Tibial nerve (tissue), 4 donors: ENCODE measurements around the gene CREB3L1. TPM values are rescaled to one million over a fixed set of nuclear protein-coding genes. Genes with fewer than 3 reads are reported as not detected.
A peak's percentile ranks its signal among the peaks of the same experiment; 100 is the strongest.

ENCODE experiments used
- DNase-seq, 2 donors: peaks; one replicate each; pipeline ENCODE4 v3.0.0-alpha.2; 2019; ENCODE audit warnings: low spot score in 2 of 2
- H3K27ac ChIP-seq, 4 donors: fragments of 200-600 bp; sonication (generic) in 3 of 4; one replicate each; pipeline ENCODE4 v1.5.1; 2017 to 2019; ENCODE audit warnings: mild to moderate bottlenecking in 1 of 4
- H3K27me3 ChIP-seq, 2 donors: fragments of 200-600 bp; sonication (generic) in 1 of 2; one replicate each; pipeline versions ENCODE4 v1.5.1 to v1.6.0; 2017 to 2019
- H3K36me3 ChIP-seq, 3 donors: fragments of 200-600 bp; sonication (generic); one replicate each; pipeline ENCODE4 v1.5.1; 2018 to 2019
- H3K4me1 ChIP-seq, 4 donors: fragments of 200-600 bp; sonication (generic) in 3 of 4; one replicate each; pipeline ENCODE4 v1.5.1; 2017 to 2019
- H3K4me3 ChIP-seq, 4 donors: fragments of 200-600 bp; sonication (generic) in 3 of 4; one replicate each; pipeline ENCODE4 v1.5.1; 2017 to 2019; ENCODE audit warnings: mild to moderate bottlenecking in 1 of 4, moderate library complexity in 1 of 4
- H3K9me3 ChIP-seq, 4 donors: fragments of 200-600 bp; sonication (generic) in 3 of 4; one replicate each; pipeline ENCODE4 v1.5.1; 2017 to 2019
- EP300 ChIP-seq, 2 donors: sonication (generic); formaldehyde crosslinking; IDR thresholded peaks; one replicate each; pipeline ENCODE4 v1.6.1; 2017; ENCODE audit warnings: antibody characterized with exemption in 2 of 2, mild to moderate bottlenecking in 1 of 2
- POLR2A ChIP-seq, 2 donors: fragments of 450-650 bp; IDR thresholded peaks; one replicate each; pipeline ENCODE4 v1.6.1; 2017; ENCODE audit warnings: antibody characterized with exemption in 2 of 2, mild to moderate bottlenecking in 2 of 2, moderate library complexity in 2 of 2
- WGBS, 2 donors: methylation state at CpG; one replicate each; pipeline ENCODE4 v1.1.5; 2018; 5-methylcytosine and 5-hydroxymethylcytosine counted together
- total RNA-seq, 4 donors: library from RNA; depleted of rRNA; stranded (reverse); fragments of >200 nt; gene quantifications; one replicate each; pipeline ENCODE4 v1.1.0, GENCODE V29; 2016
- TF ChIP-seq, protein P1 (sequence below), 5 experiments: fragments of 200-600 bp in 3 of 5; fragments of 450-650 bp in 2 of 5; sonication (generic) in 3 of 5; IDR thresholded peaks; one replicate each; pipeline ENCODE4 v1.5.1; 2016 to 2019; ENCODE audit warnings: antibody characterized with exemption in 5 of 5, mild to moderate bottlenecking in 3 of 5, moderate library complexity in 2 of 5

Gene CREB3L1
- total RNA-seq, 4 donors from 2014 or later, result 2.0 to 6.9 (median 3.4) TPM

DNA sequence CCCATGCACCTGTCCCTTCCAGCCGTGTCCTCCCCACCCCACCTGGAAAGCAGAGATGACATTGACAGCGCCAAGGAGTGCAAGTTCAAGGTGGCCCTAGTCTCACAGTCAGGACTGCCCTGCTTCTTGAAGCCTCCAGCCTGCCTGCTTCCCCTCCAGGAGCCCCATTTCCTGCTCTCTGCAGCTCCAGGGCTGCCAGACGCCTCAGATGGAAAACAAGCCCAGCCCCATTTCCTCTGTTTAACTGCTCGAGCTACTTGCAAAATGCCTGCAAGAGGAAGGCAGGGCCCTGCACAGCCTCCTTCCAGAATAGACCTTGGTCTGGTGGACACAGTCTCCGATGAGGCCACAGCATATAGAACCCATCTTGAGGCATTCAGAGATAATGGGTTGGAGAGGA is 64.8 kb downstream of the CREB3L1 start:
- 41 to 43% methylated on average over 4 to 5 of the region's 5 CpGs for WGBS, 2 donors
- Histone ChIP-seq H3K4me1 (peaks cover 0 to 25% (median 0%) of the 10 kb centered on the region in 4 donors), H3K9me3 (no peaks in the 10 kb centered on the region), H3K27me3 (peaks cover 0 to 6% of the 10 kb centered on the region in 2 donors), H3K36me3 (no peaks in the 10 kb centered on the region), H3K4me3 (no peak overlapping the region), H3K27ac (no peak overlapping the region)
- no peak for DNase-seq
- TF ChIP-seq POLR2A (IDR thresholded peaks at IDR 0.05) (no peak), EP300 (IDR thresholded peaks at IDR 0.05) (no peak)
- TF ChIP-seq, protein P1, sequence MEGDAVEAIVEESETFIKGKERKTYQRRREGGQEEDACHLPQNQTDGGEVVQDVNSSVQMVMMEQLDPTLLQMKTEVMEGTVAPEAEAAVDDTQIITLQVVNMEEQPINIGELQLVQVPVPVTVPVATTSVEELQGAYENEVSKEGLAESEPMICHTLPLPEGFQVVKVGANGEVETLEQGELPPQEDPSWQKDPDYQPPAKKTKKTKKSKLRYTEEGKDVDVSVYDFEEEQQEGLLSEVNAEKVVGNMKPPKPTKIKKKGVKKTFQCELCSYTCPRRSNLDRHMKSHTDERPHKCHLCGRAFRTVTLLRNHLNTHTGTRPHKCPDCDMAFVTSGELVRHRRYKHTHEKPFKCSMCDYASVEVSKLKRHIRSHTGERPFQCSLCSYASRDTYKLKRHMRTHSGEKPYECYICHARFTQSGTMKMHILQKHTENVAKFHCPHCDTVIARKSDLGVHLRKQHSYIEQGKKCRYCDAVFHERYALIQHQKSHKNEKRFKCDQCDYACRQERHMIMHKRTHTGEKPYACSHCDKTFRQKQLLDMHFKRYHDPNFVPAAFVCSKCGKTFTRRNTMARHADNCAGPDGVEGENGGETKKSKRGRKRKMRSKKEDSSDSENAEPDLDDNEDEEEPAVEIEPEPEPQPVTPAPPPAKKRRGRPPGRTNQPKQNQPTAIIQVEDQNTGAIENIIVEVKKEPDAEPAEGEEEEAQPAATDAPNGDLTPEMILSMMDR (IDR thresholded peaks at IDR 0.05), result no peak

DNA sequence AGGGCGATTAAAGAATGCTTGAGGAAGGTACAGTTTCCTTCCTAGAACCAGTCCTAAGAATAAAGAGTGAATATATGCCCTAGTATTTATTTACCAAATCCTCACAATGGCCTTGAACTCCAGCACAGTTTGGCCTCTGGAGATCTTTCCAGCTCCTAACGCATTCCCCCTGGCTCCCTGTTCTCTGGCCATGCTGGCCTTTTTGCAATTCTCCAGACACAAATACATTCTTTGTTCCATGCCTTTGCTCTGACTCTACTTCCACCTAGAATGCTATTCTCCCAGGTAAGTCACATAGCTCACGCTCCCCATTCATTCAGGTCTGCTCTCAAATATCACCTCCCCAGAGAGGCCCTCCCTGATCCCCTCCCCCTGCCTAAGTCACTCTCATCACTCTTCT is 66.1 kb downstream of the CREB3L1 start:
- Histone ChIP-seq H3K27me3 (no peaks in the 10 kb centered on the region), H3K36me3 (no peaks in the 10 kb centered on the region), H3K9me3 (no peaks in the 10 kb centered on the region), H3K4me1 (peaks cover 0 to 33% (median 7%) of the 10 kb centered on the region in 4 donors), H3K27ac (no peak overlapping the region), H3K4me3 (no peak overlapping the region)
- no peak for TF ChIP-seq EP300 (IDR thresholded peaks at IDR 0.05)
- no peak for TF ChIP-seq POLR2A (IDR thresholded peaks at IDR 0.05)
- TF ChIP-seq, protein P1 (IDR thresholded peaks at IDR 0.05), result no peak
- 65 to 76% methylated on average over 3 of the region's 3 CpGs for WGBS, 2 donors
- no peak for DNase-seq

DNA sequence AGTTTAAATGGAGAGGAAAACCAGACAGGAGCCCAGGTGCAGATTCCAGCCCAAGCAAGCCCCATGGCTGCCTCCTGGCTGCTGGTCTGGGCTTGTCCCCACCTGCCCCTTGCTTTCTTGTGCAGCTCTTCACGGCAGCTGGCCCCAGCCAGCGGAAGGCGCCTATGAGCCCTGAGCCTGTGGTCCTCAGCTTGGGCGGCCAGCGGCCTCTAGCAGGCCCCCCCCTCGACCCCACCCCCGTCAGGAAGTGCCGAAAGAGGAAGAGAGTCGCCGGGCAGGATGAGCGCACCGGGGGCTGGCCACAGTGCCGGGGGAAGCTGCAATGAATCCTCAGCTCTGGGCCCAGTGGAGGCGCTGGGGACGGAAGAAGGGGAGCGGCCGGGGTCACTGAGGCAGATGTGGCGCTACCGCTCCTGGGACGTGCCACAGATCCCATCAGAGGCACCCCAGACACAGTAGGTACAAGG is 67.7 kb downstream of the CREB3L1 start:
- TF ChIP-seq, protein P1 (IDR thresholded peaks at IDR 0.05), result no peak
- no peak for TF ChIP-seq POLR2A (IDR thresholded peaks at IDR 0.05)
- no peak for TF ChIP-seq EP300 (IDR thresholded peaks at IDR 0.05)
- H3K27ac ChIP-seq, result peak overlapping the region in 3 of 4 donors; percentile 40 to 67 (median 65)
- 38 to 80% methylated on average over 1 to 20 of the region's 20 CpGs for WGBS, 2 donors
- no peaks in the 10 kb centered on the region for H3K27me3 ChIP-seq
- no peaks in the 10 kb centered on the region for H3K36me3 ChIP-seq
- no peak for DNase-seq
- H3K9me3 ChIP-seq, result no peaks in the 10 kb centered on the region
- peak overlapping the region; percentile 12 to 91 (median 26) for H3K4me3 ChIP-seq
- peaks cover 0 to 38% (median 17%) of the 10 kb centered on the region in 4 donors for H3K4me1 ChIP-seq

DNA sequence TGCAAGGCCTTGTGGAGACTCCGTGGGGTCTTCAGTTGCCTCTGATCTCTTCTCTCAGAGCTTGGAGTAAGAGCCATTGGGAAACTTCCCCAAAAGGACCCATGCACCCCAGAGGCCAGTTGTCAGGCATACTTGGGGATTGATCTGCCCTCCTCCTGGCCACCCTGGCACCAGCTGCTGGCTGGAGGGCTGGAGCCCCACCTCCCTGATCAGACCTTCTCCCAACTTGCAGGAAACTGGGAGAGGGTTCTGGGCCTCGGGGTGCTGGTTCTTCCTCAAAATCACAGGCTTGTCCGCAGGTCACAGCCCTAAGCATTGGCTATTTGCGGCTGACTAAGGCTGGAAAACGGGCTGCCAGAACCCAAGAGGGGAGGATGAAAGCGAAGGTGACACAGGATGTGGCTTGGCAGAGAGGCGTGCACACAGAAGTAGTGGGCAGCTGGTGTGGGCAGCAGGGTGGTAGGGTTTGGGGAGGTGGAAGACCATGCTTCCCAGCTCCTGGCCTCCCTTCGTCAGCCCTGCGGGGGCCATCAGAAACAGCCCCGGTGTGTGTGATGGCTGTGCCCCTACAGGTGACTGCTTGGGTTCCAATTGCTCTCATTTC is 68.5 kb downstream of the CREB3L1 start:
- no peak for DNase-seq
- Histone ChIP-seq H3K27ac (peak overlapping the region in 2 of 4 donors; percentile 65 to 67), H3K9me3 (no peaks in the 10 kb centered on the region), H3K27me3 (no peaks in the 10 kb centered on the region), H3K4me1 (peaks cover 0 to 46% (median 18%) of the 10 kb centered on the region in 4 donors), H3K36me3 (no peaks in the 10 kb centered on the region), H3K4me3 (peak overlapping the region; percentile 12 to 91 (median 26))
- TF ChIP-seq POLR2A (IDR thresholded peaks at IDR 0.05), result no peak
- TF ChIP-seq, protein P1 (IDR thresholded peaks at IDR 0.05), result no peak
- TF ChIP-seq EP300 (IDR thresholded peaks at IDR 0.05), result no peak
- 72 to 82% methylated on average over 8 to 10 of the region's 10 CpGs for WGBS, 2 donors

DNA sequence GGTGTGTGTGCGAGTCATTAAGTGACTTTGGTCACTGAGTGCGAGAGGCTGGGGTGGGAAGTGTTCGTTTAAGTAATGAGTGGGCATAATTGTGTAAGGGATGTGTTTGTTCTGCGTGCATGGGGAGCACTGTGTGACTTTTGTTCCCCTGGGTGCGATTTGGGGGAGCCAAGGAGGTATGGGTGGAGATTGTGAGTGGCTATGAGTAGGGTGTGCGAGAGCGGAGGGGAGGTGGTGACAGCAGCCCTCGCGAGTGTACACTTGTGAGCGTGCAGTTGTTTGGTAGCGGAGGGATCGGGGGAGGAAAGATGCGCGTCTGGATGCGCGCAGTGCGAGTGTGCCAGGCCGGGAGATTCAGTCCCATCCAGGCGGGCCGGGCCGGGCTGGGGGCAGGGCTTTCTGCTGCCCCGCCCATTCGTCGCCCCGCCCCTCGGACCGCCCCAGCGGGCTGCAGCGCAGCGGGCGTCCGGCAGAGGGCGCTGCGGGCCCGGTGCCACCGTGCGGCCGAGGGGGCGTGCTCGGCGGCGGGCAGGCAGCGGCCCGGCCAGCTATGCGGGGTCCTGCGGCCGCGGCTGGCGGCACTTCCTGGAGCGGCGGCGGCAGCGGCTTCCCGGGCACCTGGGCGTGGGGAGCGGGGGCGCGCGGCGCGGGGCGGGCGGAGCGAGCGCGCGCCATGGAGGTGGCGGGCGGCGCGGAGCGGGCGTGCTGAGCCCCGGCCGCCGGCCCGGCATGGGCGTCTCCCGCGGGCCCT is 69.6 kb downstream of the CREB3L1 start, which contains the start of gene DGKZ:
TSS of gene DGKZ (plus strand) at position 578 of the 751 bp plus-strand sequence. CDS start 197 bp downstream, outside the sequence.
- peak within 1 kb of the TSS; percentile 35 to 80 (median 78) for H3K27ac ChIP-seq
- DNase-seq, result peak; percentile 68 to 71

More for the DNA sequence above, 69.6 kb downstream of the CREB3L1 start, which contains the start of gene DGKZ:
- Histone ChIP-seq H3K36me3 (no peaks in the 10 kb centered on the region), H3K27me3 (no peaks in the 10 kb centered on the region), H3K4me3 (peak within 1 kb of the TSS; percentile 70 to 91 (median 80)), H3K4me1 (peaks cover 0 to 57% (median 27%) of the 10 kb centered on the region in 4 donors), H3K9me3 (no peaks in the 10 kb centered on the region)
- WGBS, 2 donors, result 8 to 20% methylated on average over 24 to 37 of the region's 80 CpGs
- TF ChIP-seq, protein P1 (IDR thresholded peaks at IDR 0.05), result peak; percentile 84 to 100 (median 99)
- TF ChIP-seq POLR2A (IDR thresholded peaks at IDR 0.05), result peak in 1 of 2 donors; percentile 36
- peak in 1 of 2 donors; percentile 20 for TF ChIP-seq EP300 (IDR thresholded peaks at IDR 0.05)
